GM12801 (cell line): ENCODE measurements around the gene TCAP.

ENCODE experiments used
- CTCF ChIP-seq: IDR thresholded peaks from one replicate; pipeline ENCODE4 v1.5.1; 2011; ENCODE audit warnings: control low read depth; ENCODE audit not compliant: insufficient read length; ENCODE audit errors: extremely low read depth

TCAP gene

GRCh38 chr17:39704821-39705551 is 39.8 kb downstream of the TCAP start:
- TF ChIP-seq CTCF = no peak

GRCh38 chr17:39705786-39706348 is 40.7 kb downstream of the TCAP start:
- no peak for TF ChIP-seq CTCF

- TF ChIP-seq CTCF = no peak
Observed at GRCh38 chr17:39706383-39706782, 41.2 kb downstream of the TCAP start.

GRCh38 chr17:39706921-39707337 is 41.8 kb downstream of the TCAP start:
- no peak for TF ChIP-seq CTCF

- TF ChIP-seq CTCF = no peak
Observed at GRCh38 chr17:39709319-39709997, 44.3 kb downstream of the TCAP start.

- no peak for TF ChIP-seq CTCF
Observed at GRCh38 chr17:39709998-39710964, 45.1 kb downstream of the TCAP start.

- TF ChIP-seq CTCF = no peak
Observed at GRCh38 chr17:39711851-39712250, 46.7 kb downstream of the TCAP start.
